Lower leg skin (tissue), 3 donors: Measurements from ENCODE around the gene BPIFB3.

Source experiments
- CTCF ChIP-seq, 3 donors: fragments of 450-650 bp; IDR thresholded peaks; one replicate each; pipeline ENCODE4 v1.5.1; 2016; ENCODE audit warnings: antibody characterized with exemption in 3 of 3, mild to moderate bottlenecking in 3 of 3, moderate library complexity in 2 of 3
- POLR2A ChIP-seq, 2 donors: fragments of 450-650 bp; IDR thresholded peaks; one replicate each; pipeline ENCODE4 v1.6.1; 2016 to 2017; ENCODE audit warnings: antibody characterized with exemption in 2 of 2, mild to moderate bottlenecking in 1 of 2, moderate library complexity in 1 of 2

DNA sequence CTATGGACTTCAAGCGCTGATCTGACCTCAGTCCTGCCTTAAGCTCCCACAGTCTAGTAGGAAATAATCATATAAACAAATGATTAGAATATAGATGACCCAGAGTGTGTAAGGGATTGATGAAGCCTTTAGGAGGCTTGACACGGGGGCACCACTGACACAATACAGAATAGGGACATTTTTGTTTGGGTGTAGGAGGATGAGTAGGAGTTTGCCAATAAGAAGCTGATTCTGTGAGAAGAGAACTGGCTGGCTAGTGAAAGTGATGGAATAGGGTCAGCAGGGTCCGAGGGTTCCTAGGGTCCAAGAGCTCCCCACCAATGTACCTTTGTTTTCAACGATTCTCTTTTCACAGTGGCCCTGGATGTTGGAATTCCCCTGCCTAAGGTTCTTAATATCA lies 18.7 kb downstream of the BPIFB3 start:
- TF ChIP-seq POLR2A (IDR thresholded peaks at IDR 0.05) (no peak), CTCF (IDR thresholded peaks at IDR 0.05) (no peak)
